ENCODE results near the gene DDX20.

DDX20 gene

DNA sequence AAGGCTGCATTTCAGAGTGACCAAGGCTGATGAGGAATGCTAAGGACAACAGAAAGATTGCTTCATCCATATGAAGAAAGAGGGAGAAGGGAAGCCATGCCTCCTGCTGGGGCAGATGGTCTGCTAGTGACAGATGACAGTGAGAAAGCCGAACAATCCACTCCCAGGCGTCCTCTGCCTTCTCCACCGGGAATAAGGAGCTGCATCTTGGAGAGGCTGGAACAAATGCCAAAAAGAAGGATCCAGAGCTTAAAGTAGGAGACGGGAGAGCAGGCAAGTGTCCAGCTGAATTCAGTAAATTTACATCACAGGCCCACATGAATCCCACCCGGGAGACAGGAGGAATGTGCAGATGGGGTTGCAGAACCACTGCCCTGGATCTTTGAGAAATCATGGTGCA, 33.4 kb downstream of the DDX20 start:
- DNase-seq (ENCODE audit: low spot score), result no peak
- TF ChIP-seq, protein P1, sequence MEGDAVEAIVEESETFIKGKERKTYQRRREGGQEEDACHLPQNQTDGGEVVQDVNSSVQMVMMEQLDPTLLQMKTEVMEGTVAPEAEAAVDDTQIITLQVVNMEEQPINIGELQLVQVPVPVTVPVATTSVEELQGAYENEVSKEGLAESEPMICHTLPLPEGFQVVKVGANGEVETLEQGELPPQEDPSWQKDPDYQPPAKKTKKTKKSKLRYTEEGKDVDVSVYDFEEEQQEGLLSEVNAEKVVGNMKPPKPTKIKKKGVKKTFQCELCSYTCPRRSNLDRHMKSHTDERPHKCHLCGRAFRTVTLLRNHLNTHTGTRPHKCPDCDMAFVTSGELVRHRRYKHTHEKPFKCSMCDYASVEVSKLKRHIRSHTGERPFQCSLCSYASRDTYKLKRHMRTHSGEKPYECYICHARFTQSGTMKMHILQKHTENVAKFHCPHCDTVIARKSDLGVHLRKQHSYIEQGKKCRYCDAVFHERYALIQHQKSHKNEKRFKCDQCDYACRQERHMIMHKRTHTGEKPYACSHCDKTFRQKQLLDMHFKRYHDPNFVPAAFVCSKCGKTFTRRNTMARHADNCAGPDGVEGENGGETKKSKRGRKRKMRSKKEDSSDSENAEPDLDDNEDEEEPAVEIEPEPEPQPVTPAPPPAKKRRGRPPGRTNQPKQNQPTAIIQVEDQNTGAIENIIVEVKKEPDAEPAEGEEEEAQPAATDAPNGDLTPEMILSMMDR (IDR thresholded peaks at IDR 0.05; ENCODE audit: extremely low read depth, insufficient read depth, missing control alignments), result no peak
- in situ Hi-C loops (cut with MboI; ENCODE audit: low pct_unique_long_range_greater_than_20kb, low sequenced_read_pairs, unreplicated experiment), result no loop called here

- DNase-seq (ENCODE audit: low spot score), result no peak
- in situ Hi-C loops (cut with MboI; ENCODE audit: low pct_unique_long_range_greater_than_20kb, low sequenced_read_pairs, unreplicated experiment), result no loop called here
- TF ChIP-seq, protein P1 (IDR thresholded peaks at IDR 0.05; ENCODE audit: extremely low read depth, insufficient read depth, missing control alignments), result no peak
These were observed 34.1 kb downstream of the DDX20 start for GRCh38 chr1:111789666-111790316.

DNA sequence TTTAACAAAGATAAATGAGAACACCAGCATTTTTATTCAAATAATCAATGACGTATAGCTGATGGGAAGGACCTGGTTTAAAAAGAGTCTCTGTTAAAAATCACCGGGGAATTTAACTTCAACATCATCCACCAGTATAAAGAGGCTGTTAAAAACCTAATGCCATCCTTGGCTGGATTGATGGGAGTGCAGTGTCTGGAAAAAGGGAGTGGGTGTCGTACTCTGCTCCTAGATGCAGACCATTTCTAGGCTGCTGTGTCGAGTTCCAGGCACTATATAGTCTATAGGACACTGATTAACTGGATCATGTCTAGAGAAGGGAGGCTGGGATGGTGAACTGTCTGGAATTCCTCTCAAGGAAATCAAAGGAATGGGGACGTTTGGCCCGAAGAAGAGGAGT, 36.1 kb downstream of the DDX20 start:
- in situ Hi-C loops (cut with MboI; ENCODE audit: low pct_unique_long_range_greater_than_20kb, low sequenced_read_pairs, unreplicated experiment), result no loop called here
- TF ChIP-seq, protein P1 (IDR thresholded peaks at IDR 0.05; ENCODE audit: extremely low read depth, insufficient read depth, missing control alignments), result no peak
- no peak for DNase-seq (ENCODE audit: low spot score)

- DNase-seq (ENCODE audit: low spot score), result no peak
- TF ChIP-seq, protein P1 (IDR thresholded peaks at IDR 0.05; ENCODE audit: extremely low read depth, insufficient read depth, missing control alignments), result no peak
- in situ Hi-C loops (cut with MboI; ENCODE audit: low pct_unique_long_range_greater_than_20kb, low sequenced_read_pairs, unreplicated experiment), result no loop called here
These were observed 36.5 kb downstream of the DDX20 start for GRCh38 chr1:111792249-111792648.

- no peak for DNase-seq (ENCODE audit: low spot score)
- in situ Hi-C loops (cut with MboI; ENCODE audit: low pct_unique_long_range_greater_than_20kb, low sequenced_read_pairs, unreplicated experiment), result no loop called here
- TF ChIP-seq, protein P1 (IDR thresholded peaks at IDR 0.05; ENCODE audit: extremely low read depth, insufficient read depth, missing control alignments), result no peak
These were observed 38.2 kb downstream of the DDX20 start for GRCh38 chr1:111793923-111794322.

- in situ Hi-C loops (cut with MboI; ENCODE audit: low pct_unique_long_range_greater_than_20kb, low sequenced_read_pairs, unreplicated experiment), result no loop called here
- DNase-seq (ENCODE audit: low spot score), result no peak
- TF ChIP-seq, protein P1 (IDR thresholded peaks at IDR 0.05; ENCODE audit: extremely low read depth, insufficient read depth, missing control alignments), result no peak
These were observed 39.7 kb downstream of the DDX20 start for GRCh38 chr1:111795401-111795800.

Measured in GM13977 (cell line).